Measurements from ENCODE around the gene CD83.

The CD83 gene

GRCh38 chr6:14126191-14126590, 8.6 kb downstream of the CD83 start:
- no peak for DNase-seq (ENCODE audit: low read depth)

DNA sequence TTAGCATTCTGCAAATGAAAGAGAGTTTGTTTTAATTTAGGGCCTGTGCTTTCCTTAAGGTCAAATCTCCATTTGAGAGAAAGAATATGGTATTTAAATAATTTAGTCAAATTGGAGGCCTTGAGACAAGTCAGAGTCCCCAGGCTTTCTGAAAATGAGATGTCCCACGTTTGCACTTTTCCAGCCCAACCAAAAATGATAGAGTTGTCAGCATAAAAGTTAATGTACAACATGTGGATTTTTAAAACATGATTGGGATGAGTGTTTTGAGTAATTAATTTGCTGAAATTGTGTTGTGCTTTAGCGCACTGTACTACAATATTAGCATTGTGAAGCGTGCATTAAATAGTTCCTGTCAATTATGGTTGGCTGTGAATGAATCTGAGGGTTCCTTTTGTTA, 10.0 kb downstream of the CD83 start:
- no peak for DNase-seq (ENCODE audit: low read depth)

GRCh38 chr6:14128012-14128411, 10.4 kb downstream of the CD83 start:
- no peak for DNase-seq (ENCODE audit: low read depth)

GRCh38 chr6:14128746-14129145, 11.2 kb downstream of the CD83 start:
- no peak for DNase-seq (ENCODE audit: low read depth)

GRCh38 chr6:14129575-14129974, 12.0 kb downstream of the CD83 start:
- no peak for DNase-seq (ENCODE audit: low read depth)

DNA sequence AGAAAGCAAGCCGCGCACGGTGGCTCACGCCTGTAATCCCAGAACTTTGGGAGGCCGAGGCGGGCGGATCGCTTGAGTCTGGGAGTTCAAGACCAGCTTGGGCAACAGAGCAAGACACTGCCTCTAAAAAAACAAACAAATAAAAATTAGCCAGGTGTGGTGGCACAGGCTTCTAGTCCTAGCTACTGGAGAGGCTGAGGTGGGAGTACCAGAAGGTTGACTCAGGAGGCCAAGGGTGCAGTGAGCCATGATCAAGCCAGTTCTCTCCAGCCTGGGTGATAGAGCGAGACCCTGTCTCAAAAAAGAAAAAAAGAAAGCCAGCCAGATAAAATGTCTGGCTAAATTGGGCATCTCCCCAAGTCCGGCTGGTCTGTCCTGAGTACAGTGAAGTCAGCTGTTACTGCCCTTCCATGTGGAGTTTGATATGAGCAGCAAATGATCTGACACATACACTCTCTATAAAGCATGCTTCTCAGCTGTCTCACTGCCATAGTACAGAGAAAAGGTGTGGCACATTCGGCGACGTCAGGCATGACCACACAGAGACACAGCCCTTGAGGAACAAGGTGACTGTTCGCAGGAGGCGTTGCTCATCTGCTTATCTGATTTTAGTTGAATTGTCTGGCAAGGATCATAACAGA, 13.0 kb downstream of the CD83 start:
- no peak for DNase-seq (ENCODE audit: low read depth)

DNA sequence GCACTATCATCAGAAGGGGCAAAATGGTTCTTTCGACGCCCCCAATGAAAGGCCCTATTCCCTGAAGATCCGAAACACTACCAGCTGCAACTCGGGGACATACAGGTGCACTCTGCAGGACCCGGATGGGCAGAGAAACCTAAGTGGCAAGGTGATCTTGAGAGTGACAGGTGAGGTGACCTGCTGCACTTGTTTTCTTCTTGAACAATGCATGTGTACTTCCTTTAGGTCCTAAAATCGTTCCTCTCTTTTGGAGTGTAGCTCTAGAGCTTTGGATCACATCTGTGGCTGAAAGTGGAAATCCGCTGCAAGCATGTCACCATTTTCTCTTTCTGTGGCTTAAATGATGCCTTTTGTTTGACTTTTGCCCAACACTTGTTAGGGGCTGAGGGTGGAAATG, 14.0 kb downstream of the CD83 start:
- no peak for DNase-seq (ENCODE audit: low read depth)

- DNase-seq (ENCODE audit: low read depth), result no peak
Measured at GRCh38 chr6:14132244-14132920, 14.8 kb downstream of the CD83 start.

DNA sequence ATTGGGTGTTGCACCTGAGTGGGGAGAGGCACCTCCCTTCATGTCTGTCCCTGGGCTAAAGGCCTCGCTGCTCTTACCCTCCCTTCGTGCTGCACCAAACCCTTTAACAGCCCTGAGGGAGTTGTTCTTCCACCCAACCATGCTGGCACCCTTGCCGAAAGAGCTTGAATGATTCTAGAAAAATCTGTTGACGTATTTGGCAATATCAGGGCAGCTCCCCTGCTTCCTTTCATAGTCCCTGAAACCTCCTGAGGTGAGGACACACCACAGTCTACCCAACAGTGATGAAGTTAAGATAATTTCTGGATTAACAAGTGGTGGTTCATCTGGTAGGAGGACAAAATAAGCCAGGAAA, 15.3 kb downstream of the CD83 start:
- DNase-seq (ENCODE audit: low read depth), result no peak

DNA sequence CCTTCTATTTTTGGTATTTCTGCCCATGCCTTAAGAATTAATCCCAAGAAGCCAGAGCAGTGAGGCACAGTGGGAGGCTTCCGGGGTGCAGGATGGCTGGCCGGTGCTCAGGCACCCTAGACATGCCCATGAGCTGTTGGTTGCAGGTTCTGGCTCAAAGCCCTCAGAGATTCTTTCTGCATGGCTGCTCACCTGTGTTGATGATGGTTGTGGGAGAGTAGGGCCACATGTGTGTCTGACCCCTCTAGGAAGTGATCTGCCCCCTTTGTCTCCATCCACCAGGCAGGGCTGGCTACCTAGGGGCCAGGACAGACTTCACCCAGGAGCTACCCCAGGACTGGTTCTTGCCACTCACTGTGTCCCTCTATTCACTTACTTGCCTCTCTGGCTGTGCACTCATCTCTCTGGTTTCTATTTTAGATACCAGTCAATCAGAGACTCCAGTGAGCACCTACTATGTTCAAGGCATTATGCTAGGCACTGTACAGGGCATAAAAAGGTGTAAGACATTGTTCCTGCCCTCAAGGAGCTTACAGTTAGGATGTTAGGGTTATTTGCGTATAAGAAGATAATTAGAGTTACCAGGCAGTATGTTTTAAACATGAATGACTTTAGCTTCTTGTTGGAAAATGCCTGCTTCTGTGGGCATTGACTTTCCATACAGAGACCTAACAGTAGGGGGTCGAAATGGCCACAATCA, 16.8 kb downstream of the CD83 start:
- no peak for DNase-seq (ENCODE audit: low read depth)

DNA sequence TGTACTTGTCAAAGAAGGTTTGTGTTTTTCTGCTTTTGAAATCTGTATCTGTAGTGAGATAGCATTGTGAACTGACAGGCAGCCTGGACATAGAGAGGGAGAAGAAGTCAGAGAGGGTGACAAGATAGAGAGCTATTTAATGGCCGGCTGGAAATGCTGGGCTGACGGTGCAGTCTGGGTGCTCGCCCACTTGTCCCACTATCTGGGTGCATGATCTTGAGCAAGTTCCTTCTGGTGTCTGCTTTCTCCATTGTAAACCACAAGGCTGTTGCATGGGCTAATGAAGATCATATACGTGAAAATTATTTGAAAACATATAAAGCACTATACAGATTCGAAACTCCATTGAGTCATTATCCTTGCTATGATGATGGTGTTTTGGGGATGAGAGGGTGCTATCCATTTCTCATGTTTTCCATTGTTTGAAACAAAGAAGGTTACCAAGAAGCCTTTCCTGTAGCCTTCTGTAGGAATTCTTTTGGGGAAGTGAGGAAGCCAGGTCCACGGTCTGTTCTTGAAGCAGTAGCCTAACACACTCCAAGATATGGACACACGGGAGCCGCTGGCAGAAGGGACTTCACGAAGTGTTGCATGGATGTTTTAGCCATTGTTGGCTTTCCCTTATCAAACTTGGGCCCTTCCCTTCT, 18.4 kb downstream of the CD83 start:
- no peak for DNase-seq (ENCODE audit: low read depth)

DNA sequence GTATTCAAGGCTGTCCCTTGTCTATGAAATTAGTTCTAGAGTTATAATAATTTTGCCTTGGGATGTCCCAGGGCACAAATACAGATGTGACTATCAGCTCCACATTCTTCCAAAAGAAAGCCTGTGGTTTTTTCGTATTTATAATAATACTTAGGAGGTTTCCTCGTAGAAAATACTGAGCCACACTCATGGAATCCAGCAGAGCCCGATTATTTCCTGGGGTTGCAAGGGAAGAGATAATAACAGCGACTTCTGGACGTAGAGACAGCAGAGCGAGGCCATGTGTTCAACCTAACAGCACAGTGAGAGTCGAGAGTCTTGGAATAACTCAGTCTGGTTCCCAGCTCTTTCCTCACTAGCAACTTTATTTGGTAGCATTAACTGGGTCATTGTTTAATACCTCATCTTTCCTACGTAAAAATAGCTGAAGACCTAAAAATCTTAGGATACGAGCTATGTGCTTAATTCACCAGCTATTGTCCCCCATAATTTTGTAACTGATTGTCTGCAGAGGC, 21.2 kb downstream of the CD83 start:
- DNase-seq (ENCODE audit: low read depth), result no peak

- no peak for DNase-seq (ENCODE audit: low read depth)
Measured at GRCh38 chr6:14141351-14142062, 23.9 kb downstream of the CD83 start.

GRCh38 chr6:14142063-14142450, 24.5 kb downstream of the CD83 start:
- no peak for DNase-seq (ENCODE audit: low read depth)

GRCh38 chr6:14142511-14143223, 25.1 kb downstream of the CD83 start:
- DNase-seq (ENCODE audit: low read depth), result no peak

DNA sequence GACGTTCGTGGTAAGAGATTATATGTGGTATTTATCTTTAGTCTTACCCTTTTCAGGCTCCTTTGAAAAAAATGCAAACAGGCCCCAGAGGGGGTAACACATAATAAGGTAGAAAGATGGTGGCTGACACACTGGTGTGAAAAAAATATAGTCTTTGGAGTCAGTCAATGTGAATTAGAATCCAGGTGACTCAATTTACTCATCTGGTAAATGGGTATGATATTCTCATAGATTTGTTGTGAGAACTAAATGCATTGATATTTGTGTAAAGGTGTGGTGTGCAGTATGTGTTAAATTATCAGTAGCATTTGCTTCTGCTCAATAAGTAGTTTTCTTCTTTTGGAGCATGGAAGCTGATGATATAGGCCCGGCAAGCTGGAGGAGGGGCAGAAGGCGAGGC, 25.7 kb downstream of the CD83 start:
- DNase-seq (ENCODE audit: low read depth), result no peak

GRCh38 chr6:14144678-14145113, 27.1 kb downstream of the CD83 start:
- DNase-seq (ENCODE audit: low read depth), result peak; percentile 68

- no peak for DNase-seq (ENCODE audit: low read depth)
Measured at GRCh38 chr6:14146506-14147096, 29.0 kb downstream of the CD83 start.

- no peak for DNase-seq (ENCODE audit: low read depth)
Measured at GRCh38 chr6:14147891-14148290, 30.3 kb downstream of the CD83 start.

- no peak for DNase-seq (ENCODE audit: low read depth)
Measured at GRCh38 chr6:14148471-14148870, 30.9 kb downstream of the CD83 start.

Data from activated T-cell treated with anti-CD3 and anti-CD28 coated beads for 24 hours (primary cell).